EL (cell line): ENCODE data around the gene MED13L.
"Not testable (repeated sequence)": the region's sequence is repeated elsewhere in the genome, so short reads cannot be mapped to it uniquely, and the experiment has no call there.

ENCODE experiments used
- DNase-seq: peaks from one replicate; pipeline ENCODE4 v3.0.0-alpha.2; 2016

MED13L gene

GRCh38 chr12:116303066-116303465 is 25.6 kb upstream of the MED13L start:
- no peak for DNase-seq

- DNase-seq = no peak
Measured at GRCh38 chr12:116302166-116303058, 24.9 kb upstream of the MED13L start.

GRCh38 chr12:116301621-116302020 is 24.1 kb upstream of the MED13L start:
- DNase-seq = no peak

GRCh38 chr12:116299665-116300328 is 22.3 kb upstream of the MED13L start:
- no peak for DNase-seq

- no peak for DNase-seq
Measured at GRCh38 chr12:116299064-116299463, 21.6 kb upstream of the MED13L start.

GRCh38 chr12:116298578-116298977 is 21.1 kb upstream of the MED13L start:
- no peak for DNase-seq

GRCh38 chr12:116297224-116297834 is 19.8 kb upstream of the MED13L start:
- DNase-seq = no peak

- peak; percentile 57 for DNase-seq
Measured at GRCh38 chr12:116295327-116296263, 18.1 kb upstream of the MED13L start.

GRCh38 chr12:116294454-116295165 is 17.1 kb upstream of the MED13L start:
- no peak for DNase-seq

- no peak for DNase-seq
Measured at GRCh38 chr12:116293687-116294453, 16.4 kb upstream of the MED13L start.

GRCh38 chr12:116291218-116291617 is 13.7 kb upstream of the MED13L start:
- no peak for DNase-seq

GRCh38 chr12:116288735-116289134 is 11.2 kb upstream of the MED13L start:
- no peak for DNase-seq

- DNase-seq = no peak
Measured at GRCh38 chr12:116287842-116288301, 10.4 kb upstream of the MED13L start.

- no peak for DNase-seq
Measured at GRCh38 chr12:116284396-116284795, 6.9 kb upstream of the MED13L start.

GRCh38 chr12:116283881-116284280 is 6.4 kb upstream of the MED13L start:
- not testable (repeated sequence) for DNase-seq

GRCh38 chr12:116282371-116283286 is 5.1 kb upstream of the MED13L start:
- no peak for DNase-seq

GRCh38 chr12:116280595-116281290 is 3.2 kb upstream of the MED13L start:
- DNase-seq = no peak

- DNase-seq = no peak
Measured at GRCh38 chr12:116278667-116279066, 1.2 kb upstream of the MED13L start.

- no peak for DNase-seq
Measured at GRCh38 chr12:116278279-116278626, 760 bp upstream of the MED13L start.
